H4 (cell line): ENCODE measurements around the gene OR13A1. TPM values are rescaled to one million over a fixed set of nuclear protein-coding genes. Genes with fewer than 3 reads are reported as not detected.
"Not testable (repeated sequence)": the region's sequence is repeated elsewhere in the genome, so short reads cannot be mapped to it uniquely, and the experiment has no call there.

Source experiments
- DNase-seq: peaks from one replicate; pipeline ENCODE4 v3.0.0-alpha.2; 2015; ENCODE audit warnings: low spot score
- total RNA-seq: library from RNA; depleted of rRNA; stranded (reverse); fragments of >200 nt; shearing (Covaris generic); gene quantifications from 2 replicates; pipeline ENCODE4 v1.2.3, GENCODE V29; 2014; rRNA removed

Gene OR13A1
- total RNA-seq, 1 experiment from 2014 or later, result not detected

DNA sequence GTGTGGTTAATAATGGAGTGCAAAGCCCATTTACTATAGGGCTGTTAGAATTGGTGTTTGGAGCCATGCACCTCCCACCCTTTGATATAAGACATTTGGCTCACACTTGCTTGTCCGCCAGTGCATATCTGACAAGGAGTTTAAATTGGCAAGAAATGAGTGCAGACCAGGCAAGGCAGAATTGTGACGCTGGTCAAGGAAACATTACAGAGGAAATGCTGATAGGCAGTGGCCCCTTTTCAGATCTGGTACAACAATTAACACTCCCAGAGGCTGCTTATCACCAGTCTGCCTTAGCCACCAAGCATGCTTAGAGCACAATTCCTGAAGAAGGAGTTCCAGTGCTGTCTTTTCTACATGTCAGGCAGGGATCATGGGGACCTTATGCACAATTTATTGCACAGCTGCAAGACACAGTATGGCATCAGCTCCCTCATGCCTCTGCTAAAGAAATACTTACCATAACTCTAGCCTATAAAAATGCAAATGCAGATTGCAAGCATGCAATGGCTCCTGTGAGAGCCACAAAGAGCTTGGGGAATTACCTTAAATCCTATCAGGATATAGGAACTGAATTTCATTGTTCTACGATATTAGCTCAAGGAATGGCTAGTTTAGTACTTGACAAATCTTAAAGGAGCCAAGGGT is 35.2 kb downstream of the OR13A1 start:
- no peak for DNase-seq

DNA sequence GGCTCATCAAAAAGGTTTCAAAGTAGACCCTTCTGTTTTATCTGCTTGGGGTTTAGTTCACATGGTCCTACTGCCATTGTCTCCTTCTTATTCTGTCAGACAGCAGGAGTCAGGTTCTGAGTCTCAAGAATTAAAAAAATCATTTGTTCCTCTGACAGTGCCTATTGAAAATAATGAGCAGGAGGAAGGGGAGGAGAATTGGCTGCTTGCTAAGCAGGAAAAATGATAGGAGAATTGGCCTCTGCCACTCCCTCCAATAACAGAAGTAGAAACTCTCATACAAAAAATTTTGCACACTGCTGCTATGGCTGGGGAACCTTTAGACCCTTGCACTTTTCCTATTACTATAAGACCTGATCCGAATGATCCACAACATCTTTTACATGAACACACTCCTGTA is 35.7 kb downstream of the OR13A1 start:
- DNase-seq, result no peak

DNA sequence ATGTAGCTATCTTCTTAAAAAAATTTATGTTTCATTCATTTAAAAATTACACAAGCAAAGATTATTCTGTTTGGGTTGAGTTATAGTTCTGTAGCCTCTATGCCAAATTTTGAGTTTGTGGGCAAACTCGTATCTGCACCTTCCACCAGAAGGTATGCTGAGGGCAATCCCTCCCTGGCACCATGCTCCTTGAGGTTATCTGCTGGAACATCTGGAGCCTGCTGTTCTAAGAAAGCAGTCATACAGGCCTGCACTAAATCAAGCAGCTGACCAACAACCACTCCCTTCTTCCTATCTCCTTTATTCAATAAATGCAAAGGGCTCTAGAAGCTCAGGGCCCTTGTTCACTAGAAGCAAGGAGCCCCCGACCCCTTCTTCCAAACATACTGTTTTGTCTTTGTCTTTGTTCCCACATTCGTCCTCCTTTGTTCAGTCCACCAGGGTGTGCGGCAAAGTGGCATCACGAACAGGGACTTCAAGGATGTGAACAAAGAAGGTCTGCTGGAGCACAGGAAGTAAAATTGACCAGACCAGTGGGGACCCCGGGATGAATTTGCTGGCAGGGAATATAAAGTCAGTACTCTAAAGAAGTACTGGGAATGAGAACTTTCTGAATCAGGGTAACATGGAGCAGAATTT is 36.4 kb downstream of the OR13A1 start:
- no peak for DNase-seq

DNA sequence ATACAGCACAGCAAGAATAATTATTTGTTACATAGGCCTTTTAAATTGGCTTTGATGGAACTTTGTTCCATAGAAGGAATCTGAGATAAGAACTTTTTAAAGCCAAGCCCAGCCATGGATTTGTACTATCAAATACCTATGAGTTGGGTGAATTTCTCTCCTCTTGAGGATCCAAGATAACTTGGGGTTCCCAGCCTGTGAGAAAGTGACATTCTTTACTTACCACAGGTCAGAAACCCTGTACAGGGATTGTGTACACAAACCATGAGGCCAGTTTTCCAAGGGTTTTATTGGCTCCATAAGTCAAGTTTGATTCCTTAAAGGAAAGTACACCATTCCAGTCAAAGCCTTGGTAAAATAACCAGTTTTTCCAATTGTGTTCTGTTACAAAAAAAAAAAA is 39.3 kb downstream of the OR13A1 start:
- not testable (repeated sequence) for DNase-seq

DNA sequence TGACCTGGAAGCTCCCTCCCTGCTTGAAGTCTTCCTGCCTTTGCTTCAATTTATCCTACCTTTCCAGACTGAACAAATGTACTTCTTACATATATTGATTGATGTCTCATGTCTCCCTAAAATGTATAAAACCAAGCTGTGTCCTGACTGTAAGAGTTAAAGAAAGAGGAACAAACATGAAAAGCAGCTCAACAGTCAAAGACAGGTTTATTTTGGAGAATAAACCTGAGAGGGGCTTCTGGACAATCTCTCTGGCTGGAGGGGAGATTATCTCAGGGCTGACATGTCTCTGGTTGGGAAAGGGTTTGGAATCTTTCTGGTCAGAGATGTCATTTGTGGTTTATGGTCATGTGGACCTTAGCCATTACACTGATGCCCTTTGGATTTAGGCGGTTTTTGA is 41.0 kb downstream of the OR13A1 start:
- DNase-seq, result no peak

DNA sequence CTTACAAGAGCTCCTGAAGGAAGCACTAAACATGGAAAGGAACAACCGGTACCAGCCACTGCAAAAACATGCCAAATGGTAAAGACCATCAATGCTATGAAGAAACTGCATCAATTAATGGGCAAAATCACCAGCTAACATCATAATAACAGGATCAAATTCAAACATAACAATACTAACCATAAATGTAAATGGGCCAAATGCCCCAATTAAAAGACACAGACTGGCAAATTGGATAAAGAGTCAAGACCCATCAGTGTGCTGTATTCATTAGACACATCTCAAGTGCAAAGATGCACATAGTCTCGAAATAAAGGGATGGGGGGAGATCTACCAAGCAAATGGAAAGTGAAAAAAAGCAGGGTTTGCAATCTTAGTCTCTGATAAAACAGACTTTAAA is 47.6 kb downstream of the OR13A1 start:
- DNase-seq, result not testable (repeated sequence)

DNA sequence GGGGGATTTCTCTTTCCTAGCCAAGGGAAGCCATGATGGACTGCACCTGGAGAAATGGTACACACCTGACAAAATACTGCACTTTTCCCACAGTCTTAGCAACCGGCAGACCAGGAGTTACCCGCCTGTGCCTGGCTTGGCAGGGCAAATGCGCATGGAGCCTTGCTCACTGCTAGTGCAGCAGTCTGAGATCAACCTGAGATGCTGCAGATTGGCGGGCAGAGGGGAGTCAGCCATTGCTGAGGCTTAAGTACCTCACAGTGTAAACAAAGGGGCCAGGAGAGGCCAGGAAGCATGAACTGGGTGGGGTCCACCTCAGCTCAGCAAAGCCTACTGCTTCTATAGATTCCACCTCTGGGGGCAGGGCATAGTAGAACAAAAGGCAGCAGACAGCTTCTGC is 49.4 kb downstream of the OR13A1 start:
- no peak for DNase-seq

DNA sequence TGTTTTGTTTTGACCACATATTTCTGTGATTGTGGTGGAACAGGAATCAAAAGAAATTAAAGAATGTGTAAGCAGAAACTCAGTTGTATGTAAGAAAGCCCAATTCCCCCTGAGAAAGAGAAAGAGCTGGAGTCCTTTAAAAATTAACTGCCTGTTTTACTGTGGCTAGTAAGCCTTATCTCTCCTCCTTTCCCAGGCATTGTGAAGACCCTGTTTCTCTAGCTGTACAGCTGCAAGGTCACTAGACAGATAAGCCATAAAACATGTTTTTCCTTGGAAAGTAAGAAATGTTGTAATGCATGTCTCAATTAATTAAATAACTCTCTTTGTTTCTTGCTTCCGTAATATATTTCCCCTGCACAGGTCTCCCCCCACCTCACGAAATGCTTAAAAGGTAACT is 53.5 kb downstream of the OR13A1 start:
- DNase-seq, result no peak

DNA sequence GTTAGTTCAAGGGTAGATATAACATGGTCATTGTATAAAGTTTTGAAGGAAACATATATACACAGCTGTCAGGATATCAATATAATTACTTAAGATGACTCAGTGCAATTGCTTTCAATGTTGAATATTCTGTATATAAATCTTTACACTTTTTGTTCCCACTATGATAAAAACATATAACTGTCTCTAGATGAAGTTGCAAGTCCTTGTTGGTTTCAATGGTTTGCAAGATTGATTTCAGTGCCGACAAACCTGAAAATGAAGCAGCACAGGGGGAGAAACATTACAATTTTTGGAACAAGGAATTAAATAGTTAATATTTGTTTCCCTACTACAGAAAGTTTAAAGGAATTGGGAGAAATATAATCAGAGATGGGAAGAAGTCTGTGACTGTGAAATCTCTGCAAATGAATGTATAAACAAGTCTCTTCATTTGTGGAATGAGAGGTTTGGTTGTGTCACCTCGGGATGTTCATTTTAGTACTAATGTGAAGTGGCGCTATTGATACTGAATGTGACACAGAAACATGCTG is 54.1 kb downstream of the OR13A1 start:
- DNase-seq, result no peak

DNA sequence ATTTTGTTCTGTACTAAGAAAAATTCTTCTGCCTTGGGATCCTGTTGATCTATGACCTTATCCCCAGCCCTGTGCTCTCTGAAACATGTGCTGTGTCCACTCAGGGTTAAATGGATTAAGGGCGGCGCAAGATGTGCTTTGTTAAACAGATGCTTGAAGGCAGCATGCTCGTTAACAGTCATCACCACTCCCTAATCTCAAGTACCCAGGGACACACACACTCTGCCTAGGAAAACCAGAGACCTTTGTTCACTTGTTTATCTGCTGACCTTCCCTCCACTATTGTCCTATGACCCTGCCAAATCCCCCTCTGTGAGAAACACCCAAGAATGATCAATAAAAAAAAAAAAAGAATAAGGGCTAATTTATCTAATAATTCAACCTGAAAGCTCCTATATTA is 54.8 kb downstream of the OR13A1 start:
- DNase-seq, result not testable (repeated sequence)

DNA sequence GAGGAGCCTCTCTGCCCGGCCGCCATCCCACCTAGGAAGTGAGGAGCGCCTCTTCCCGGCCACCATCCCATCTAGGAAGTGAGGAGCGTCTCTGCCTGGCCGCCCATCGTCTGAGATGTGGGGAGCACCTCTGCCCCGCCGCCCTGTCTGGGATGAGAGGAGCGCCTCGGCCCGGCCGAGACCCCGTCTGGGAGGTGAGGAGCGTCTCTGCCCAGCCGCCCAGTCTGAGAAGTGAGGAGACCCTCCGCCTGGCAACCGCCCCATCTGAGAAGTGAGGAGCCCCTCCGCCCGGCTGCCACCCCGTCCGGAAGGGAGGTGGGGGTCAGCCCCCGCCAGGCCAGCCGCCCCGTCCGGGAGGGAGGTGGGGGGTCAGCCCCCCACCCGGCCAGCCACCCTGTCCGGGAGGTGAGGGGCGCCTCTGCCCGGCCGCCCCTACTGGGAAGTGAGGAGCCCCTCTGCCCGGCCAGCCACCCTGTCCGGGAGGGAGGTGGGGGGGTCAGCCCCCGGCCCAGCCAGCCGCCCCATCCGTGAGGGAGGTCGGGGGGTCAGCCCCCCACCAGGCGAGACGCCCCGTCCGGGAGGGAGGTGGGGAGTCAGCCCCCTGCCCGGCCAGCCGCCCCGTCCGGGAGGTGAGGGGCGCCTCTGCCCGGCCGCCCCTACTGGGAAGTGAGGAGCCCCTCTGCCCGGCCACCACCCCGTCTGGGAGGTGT is 55.5 kb downstream of the OR13A1 start:
- not testable (repeated sequence) for DNase-seq

DNA sequence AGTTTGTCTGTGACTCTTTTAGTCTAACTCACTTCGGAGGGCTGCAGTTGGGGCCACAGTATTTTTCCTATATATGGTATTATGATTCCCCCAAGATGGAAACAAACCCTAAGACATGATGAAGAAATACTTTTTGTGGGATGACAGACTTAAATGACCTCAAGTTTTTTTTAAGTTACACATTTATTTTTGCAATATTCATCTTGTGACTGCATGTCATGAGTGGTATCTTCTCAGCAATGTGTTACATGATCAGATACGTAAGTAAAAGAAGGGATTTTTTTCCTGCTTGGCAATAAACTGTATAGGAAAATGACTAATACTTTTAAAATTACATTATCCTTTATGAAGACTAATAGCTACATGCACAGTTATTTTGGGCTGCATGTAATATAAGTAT is 57.8 kb downstream of the OR13A1 start:
- no peak for DNase-seq

DNA sequence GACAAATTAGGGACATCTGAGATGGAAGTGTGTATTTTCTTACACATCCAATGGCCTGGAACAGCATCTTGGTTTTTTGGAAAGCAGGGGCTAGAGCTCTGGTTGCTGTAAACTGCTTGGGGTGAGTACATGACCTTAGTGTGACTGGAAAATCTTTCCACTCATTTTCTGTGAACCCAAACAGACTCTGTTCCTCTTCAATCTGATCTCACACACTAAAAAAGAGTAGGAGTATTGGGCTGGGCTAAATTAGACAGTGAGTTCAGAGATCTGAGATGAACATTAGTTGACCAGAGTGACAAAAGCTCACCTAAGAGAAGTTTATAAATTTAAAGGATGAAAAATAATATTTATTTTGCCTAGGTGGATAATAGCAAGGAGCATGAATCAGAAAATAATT is 59.2 kb downstream of the OR13A1 start:
- DNase-seq, result no peak

DNA sequence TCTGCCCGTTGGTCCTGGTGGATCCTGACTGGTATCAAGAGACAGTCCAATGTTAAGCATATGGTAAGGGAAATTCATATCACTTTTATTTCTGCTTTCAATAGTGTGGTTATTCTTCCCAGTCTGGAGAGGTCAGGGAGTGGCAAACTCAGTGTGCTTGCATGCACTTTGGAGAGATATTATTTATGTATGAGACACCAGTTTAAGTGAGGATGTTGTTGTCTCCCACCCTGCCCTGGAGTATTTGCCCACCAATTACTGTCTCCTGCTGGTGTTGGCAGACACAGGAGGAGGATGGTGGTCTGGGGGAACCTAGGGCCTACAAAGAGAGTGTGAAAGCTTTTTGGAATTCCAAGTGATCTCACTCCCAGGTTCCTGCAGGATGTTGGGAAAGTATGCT is 59.7 kb downstream of the OR13A1 start:
- no peak for DNase-seq

DNA sequence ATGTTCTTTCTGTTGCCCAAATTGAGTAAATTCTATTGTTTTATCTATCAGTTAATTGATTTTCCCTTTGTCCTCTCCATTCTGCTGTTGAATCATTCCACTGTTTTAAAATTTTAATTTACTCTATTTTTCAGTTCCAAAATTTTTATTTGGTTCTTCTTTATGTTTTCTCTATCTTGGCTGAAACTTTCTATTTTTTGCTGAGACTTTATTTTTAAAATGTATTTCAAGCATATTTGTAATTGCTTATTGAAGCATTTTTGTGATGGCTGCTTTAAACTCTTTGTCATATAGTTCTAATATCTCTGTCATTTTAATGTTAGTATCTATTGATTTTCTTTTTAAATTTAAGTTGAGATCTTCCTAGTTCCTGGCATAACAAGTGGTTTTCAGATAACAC is 60.5 kb downstream of the OR13A1 start:
- DNase-seq, result no peak

DNA sequence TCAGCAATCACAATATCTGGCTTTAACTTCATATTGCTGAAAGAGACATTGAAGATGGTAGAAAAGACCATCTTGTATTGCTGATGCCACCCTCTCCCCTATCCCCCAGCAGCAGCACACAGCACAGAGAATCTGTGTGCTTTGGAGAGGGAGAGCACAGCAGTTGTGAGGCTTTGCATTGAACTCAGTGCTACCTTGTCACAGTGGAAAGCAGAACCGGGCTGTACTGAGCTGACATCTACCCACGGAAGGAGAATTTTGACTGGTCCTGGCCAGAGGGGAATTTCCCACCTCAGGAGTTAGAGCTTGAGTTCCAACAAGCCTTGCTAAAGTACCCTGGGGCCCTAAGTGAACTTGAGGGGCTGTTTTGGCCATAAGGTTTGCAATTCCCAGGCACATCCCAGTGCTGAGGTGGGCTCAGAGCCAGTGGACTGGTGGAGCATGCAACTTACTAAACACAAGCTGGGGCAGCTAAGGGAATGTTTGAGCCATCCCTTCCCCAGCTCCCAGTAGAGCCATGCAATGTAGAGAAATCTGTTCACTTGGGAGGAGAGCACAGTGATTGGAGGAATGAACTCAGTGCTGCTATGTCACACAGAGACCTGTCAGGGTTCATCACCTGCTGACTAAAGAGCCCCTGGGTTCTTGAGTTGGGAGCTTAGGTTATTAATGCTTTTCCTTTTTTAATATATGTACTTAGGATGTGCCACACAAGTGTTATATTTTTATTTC is 62.1 kb downstream of the OR13A1 start:
- no peak for DNase-seq

Other genes with a start within 250 kb of the OR13A1 start
- gene ALOX5, start 58.6 kb upstream of the OR13A1 start, total RNA-seq, result 0.60 TPM in 1 of 2 replicates, not detected in the other